Hematopoietic multipotent progenitor cell treated with erythropoietin and hydrocortisone succinate and interleukin-3 and kit ligand, for 15 days (in vitro differentiated cells): ENCODE measurements around the gene ZNF35.
A peak's percentile ranks its signal among the peaks of the same experiment; 100 is the strongest.
"Not testable (repeated sequence)": the region's sequence is repeated elsewhere in the genome, so short reads cannot be mapped to it uniquely, and the experiment has no call there.

Source experiments
- DNase-seq: peaks from one replicate; pipeline ENCODE4 v3.0.0-alpha.2; 2015; ENCODE audit warnings: low spot score

The ZNF35 gene

GRCh38 chr3:44648564-44649229 is at the start of gene ZNF35:
ZNF35 (plus strand) TSS chr3:44648732; CDS start chr3:44651068, 2,336 bp downstream.
- peak; percentile 5 for DNase-seq

DNA sequence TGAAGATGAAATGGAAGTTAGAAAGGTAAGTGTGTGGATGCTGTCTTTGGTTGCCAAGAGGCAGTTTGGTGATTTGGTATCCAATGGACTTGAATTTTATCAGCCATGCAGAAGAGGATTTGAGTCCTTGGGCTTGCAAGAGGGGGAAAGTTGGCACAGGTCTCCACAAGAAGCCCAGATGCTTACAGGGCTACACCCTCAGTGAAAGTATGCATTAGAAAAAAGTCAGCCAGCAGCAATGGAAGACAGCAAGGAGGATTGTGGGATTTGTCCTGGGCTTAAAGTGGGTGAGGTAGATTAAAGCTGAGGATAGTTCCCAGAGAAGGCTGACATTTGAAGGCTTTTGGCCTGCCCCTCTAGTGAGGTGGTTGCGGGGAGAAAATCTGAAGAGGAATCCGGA is 46.8 kb upstream of the ZNF35 start:
- no peak for DNase-seq

DNA sequence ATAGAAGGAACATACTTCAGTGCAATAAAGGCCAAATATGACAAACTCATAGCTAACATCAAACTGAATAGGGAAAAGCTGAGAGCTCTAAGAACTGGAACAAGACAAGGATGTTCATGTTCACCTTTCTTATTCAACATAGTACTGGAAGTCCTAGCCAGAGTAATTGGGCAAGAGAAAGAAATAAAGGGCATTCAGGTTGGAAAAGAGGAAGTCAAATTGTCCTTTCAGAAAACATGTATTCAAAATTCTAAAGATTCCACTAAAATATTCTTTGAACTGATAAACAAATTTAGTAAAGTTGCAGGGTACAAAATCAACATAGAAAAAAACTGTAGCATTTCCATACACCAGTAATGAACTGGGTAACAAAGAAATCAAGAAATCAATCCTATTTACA is 35.9 kb upstream of the ZNF35 start:
- DNase-seq = no peak

GRCh38 chr3:44624749-44625480 is 23.6 kb upstream of the ZNF35 start, which contains the start of gene ZNF197:
ZNF197 (plus strand) TSS chr3:44625036; CDS start chr3:44629155, 4,119 bp downstream.
- DNase-seq = peak; percentile 50

- DNase-seq = no peak
Observed at GRCh38 chr3:44628716-44629115, 19.8 kb upstream of the ZNF35 start.

DNA sequence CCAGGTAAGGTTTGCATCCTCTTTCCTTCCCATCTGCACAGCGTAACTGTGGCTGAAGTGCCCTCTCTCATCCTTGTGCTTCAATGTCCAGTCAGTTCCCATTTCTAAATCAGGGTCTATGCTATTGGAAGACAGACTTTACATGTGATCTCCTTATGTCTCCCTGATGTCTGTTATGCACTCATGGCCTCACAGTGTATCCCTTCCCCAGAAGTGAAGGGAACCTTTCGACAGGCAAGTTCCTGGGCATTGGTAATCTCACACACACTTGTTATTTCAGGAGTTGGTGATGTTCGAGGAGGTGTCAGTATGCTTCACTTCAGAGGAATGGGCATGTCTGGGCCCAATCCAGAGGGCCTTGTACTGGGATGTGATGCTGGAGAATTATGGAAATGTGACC is 16.3 kb upstream of the ZNF35 start:
- DNase-seq = no peak

- DNase-seq = no peak
Observed at GRCh38 chr3:44642337-44642736, 6.2 kb upstream of the ZNF35 start.

- DNase-seq = no peak
Observed at GRCh38 chr3:44643024-44643423, 5.5 kb upstream of the ZNF35 start.

DNA sequence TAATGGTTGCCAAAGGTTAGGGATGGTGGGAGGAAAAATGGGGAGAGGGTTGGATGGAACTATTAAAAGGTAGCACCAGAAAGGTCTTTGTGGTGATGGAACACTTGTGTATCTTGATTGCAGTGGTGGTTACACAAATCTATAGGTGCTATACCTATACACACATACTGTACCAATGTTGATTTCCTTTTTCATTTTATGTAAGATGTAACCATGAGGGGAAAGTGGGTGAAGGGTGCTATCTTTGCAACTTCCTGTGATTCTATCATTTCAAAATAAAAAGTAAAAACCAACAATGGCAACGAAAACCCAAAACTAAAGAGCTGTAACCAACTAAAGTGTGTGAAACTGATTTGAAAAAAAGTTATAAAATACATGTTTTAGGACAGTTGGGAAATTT is 761 bp upstream of the ZNF35 start:
- no peak for DNase-seq

- no peak for DNase-seq
Observed at GRCh38 chr3:44649709-44650108, 1.2 kb downstream of the ZNF35 start.

- DNase-seq = no peak
Observed at GRCh38 chr3:44654039-44654438, 5.5 kb downstream of the ZNF35 start.

- DNase-seq = no peak
Observed at GRCh38 chr3:44659015-44659414, 10.5 kb downstream of the ZNF35 start.

DNA sequence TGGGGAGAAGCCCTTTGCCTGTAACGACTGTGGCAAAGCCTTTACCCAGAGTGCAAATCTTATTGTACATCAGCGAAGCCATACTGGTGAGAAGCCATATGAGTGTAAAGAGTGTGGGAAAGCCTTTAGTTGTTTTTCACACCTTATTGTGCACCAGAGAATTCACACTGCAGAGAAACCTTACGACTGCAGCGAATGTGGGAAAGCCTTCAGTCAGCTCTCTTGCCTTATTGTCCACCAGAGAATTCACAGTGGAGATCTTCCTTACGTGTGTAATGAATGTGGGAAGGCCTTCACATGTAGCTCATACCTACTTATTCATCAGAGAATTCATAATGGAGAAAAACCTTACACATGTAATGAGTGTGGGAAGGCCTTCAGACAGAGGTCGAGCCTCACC is 10.9 kb downstream of the ZNF35 start:
- no peak for DNase-seq

- DNase-seq = no peak
Observed at GRCh38 chr3:44661189-44661588, 12.7 kb downstream of the ZNF35 start.

DNA sequence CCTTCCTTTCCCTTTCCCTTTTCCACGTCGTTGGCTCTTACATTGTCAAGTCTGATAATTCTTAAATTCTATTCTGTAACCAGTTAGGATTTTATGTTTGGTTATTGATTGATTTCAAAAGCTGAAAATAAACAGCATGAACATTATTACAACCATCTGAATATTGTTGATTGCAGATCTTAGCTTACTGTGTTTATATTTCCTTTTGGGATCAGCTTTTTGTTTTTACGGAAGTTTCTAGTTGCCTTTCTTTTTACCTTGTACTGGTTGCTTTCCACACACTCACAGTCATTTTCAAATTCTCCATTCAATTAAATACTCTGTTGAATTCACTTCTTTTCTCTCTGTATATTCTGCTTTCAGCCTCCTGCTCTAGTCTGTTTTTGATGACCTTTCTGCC is 16.6 kb downstream of the ZNF35 start:
- no peak for DNase-seq

GRCh38 chr3:44666346-44666745 is 17.8 kb downstream of the ZNF35 start:
- DNase-seq = no peak

DNA sequence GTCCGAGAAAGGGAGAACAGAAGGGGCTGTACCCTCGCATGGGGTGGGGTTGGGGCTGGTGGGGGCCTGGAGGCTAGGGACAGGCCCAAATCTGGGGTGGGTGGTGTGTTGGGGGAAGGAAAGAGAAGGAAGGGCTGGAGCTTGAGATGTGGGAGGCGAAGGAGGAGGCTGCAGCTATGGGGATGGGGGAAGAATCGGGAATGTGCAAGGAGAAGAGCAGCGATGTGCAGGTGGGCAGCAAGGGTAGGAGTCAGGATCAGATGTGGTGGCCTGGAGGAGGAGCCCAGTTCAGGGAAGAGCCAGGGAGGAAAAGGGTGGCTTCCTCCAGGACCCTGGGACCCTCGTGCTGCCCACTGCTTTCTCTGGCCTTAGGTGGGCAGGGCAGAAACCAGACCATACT is 21.2 kb downstream of the ZNF35 start:
- no peak for DNase-seq

GRCh38 chr3:44673466-44673865 is 24.9 kb downstream of the ZNF35 start:
- DNase-seq = not testable (repeated sequence)

DNA sequence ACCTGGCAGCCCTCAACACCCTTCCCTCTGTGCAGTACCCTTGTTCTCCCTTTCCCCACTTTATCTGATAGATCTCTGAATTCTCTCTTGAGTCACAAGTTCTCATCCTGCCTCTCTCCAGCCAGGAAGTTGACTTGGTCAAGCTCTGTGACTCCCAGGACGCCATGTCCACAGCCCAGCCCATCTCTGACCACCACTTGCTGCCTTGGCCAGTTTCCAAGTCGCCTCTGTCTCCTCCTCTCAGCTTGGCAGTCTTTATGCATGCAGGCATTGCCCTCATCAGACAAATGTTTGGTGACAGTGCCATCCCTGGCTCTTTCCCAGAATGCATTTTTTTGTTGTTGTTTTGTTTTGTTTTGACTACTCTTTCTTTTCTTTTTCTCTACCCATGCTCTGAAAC is 25.7 kb downstream of the ZNF35 start:
- no peak for DNase-seq

- DNase-seq = no peak
Observed at GRCh38 chr3:44678480-44679116, 30.1 kb downstream of the ZNF35 start.

DNA sequence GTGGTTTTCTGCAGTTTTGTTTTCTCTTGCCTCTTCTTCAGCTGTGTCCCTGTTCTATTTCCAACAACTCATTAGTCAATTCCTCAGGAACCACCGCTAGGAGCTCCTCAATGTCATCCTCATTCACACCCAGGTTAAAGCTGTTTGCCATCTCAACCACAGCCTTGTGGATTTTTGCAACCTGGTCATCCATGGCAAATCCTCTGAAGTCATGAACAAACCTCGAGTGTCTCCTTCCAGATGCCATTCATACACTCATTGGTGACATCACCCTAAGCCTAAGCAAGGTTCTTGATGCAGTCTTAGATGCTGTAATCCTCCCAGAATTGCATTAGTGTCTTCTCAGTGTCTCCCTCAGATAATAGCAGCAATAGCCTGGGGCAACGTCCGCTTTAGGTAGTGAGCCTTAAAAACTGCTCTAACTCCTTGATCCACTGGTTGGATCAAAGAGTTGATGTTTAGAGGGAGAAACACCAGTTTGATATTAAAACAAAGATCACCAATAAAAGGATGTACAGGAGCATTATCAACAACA is 32.5 kb downstream of the ZNF35 start:
- DNase-seq = no peak

GRCh38 chr3:44682182-44682896 is 33.8 kb downstream of the ZNF35 start:
- DNase-seq = no peak
